ENCODE measurements around the gene SLC6A19.

DNA sequence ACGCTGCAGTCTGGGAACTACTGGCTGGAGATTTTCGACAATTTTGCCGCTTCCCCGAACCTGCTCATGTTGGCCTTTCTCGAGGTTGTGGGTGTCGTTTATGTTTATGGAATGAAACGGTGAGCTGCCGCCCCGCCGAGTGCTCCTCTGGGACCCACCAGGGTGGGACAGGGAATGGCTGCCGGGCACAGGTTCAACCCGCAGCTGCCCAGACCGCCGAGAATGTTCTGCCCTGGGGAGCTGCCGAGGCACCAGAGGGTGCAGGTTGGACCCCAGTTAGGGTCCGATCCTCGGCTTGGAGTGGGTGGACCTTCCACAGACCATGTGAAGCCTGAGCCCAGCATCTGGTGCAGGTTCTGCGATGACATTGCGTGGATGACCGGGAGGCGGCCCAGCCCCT is 42.9 kb downstream of the SLC6A19 start:
- TF ChIP-seq ZNF747 (tag by site-specific recombination; IDR thresholded peaks at IDR 0.05): no peak
- TF ChIP-seq, protein P1, sequence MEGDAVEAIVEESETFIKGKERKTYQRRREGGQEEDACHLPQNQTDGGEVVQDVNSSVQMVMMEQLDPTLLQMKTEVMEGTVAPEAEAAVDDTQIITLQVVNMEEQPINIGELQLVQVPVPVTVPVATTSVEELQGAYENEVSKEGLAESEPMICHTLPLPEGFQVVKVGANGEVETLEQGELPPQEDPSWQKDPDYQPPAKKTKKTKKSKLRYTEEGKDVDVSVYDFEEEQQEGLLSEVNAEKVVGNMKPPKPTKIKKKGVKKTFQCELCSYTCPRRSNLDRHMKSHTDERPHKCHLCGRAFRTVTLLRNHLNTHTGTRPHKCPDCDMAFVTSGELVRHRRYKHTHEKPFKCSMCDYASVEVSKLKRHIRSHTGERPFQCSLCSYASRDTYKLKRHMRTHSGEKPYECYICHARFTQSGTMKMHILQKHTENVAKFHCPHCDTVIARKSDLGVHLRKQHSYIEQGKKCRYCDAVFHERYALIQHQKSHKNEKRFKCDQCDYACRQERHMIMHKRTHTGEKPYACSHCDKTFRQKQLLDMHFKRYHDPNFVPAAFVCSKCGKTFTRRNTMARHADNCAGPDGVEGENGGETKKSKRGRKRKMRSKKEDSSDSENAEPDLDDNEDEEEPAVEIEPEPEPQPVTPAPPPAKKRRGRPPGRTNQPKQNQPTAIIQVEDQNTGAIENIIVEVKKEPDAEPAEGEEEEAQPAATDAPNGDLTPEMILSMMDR (tag by site-specific recombination; IDR thresholded peaks at IDR 0.05): no peak
- TF ChIP-seq, protein P2, sequence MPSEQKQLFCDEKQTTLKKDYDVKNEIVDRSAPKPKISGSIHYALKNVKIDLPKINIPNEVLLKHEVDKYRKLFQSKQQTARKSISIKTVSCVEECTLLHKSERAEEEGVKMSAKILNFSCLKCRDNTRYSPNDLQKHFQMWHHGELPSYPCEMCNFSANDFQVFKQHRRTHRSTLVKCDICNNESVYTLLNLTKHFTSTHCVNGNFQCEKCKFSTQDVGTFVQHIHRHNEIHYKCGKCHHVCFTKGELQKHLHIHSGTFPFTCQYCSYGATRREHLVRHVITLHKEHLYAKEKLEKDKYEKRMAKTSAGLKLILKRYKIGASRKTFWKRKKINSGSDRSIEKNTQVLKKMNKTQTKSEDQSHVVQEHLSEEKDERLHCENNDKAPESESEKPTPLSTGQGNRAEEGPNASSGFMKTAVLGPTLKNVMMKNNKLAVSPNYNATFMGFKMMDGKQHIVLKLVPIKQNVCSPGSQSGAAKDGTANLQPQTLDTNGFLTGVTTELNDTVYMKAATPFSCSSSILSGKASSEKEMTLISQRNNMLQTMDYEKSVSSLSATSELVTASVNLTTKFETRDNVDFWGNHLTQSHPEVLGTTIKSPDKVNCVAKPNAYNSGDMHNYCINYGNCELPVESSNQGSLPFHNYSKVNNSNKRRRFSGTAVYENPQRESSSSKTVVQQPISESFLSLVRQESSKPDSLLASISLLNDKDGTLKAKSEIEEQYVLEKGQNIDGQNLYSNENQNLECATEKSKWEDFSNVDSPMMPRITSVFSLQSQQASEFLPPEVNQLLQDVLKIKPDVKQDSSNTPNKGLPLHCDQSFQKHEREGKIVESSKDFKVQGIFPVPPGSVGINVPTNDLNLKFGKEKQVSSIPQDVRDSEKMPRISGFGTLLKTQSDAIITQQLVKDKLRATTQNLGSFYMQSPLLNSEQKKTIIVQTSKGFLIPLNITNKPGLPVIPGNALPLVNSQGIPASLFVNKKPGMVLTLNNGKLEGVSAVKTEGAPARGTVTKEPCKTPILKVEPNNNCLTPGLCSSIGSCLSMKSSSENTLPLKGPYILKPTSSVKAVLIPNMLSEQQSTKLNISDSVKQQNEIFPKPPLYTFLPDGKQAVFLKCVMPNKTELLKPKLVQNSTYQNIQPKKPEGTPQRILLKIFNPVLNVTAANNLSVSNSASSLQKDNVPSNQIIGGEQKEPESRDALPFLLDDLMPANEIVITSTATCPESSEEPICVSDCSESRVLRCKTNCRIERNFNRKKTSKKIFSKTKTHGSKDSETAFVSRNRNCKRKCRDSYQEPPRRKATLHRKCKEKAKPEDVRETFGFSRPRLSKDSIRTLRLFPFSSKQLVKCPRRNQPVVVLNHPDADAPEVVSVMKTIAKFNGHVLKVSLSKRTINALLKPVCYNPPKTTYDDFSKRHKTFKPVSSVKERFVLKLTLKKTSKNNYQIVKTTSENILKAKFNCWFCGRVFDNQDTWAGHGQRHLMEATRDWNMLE (tag by site-specific recombination; conservative IDR thresholded peaks at IDR 0.05; ENCODE audit: low read depth): no peak
- no peak for TF ChIP-seq ZSCAN23 (tag by site-specific recombination; IDR thresholded peaks at IDR 0.05)
- TF ChIP-seq, protein P3, sequence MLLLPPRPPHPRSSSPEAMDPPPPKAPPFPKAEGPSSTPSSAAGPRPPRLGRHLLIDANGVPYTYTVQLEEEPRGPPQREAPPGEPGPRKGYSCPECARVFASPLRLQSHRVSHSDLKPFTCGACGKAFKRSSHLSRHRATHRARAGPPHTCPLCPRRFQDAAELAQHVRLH (tag by site-specific recombination; IDR thresholded peaks at IDR 0.05): no peak
- TF ChIP-seq TCF7L2 (IDR thresholded peaks at IDR 0.05; ENCODE audit: borderline replicate concordance, low read depth, low read length): no peak
- TF ChIP-seq YY1 (tag by site-specific recombination; IDR thresholded peaks at IDR 0.05): no peak
- no peak for TF ChIP-seq PBX3 (CRISPR knock-in tag; IDR thresholded peaks at IDR 0.05)
- TF ChIP-seq ZNF174 (tag by site-specific recombination; IDR thresholded peaks at IDR 0.05): no peak
- no peak for TF ChIP-seq KLF16 (tag by site-specific recombination; IDR thresholded peaks at IDR 0.05)
- no peak for TF ChIP-seq HOXA7 (CRISPR knock-in tag; IDR thresholded peaks at IDR 0.05; ENCODE audit: borderline replicate concordance)
- TF ChIP-seq PRDM1 (tag by site-specific recombination; IDR thresholded peaks at IDR 0.05): no peak
- no peak for TF ChIP-seq SP2 (tag by site-specific recombination; IDR thresholded peaks at IDR 0.05)
